GM23248 (cell line): ENCODE measurements around the gene DCUN1D4.

Experiments used
- EZH2 ChIP-seq: fragments of 200-600 bp; sonication (generic); IDR thresholded peaks from 2 replicates; pipeline ENCODE4 v1.6.1; 2018; ENCODE audit warnings: antibody characterized with exemption, mild to moderate bottlenecking; ENCODE audit not compliant: insufficient read depth, poor library complexity, severe bottlenecking
- EZH2phosphoT487 ChIP-seq: fragments of 200-600 bp; sonication (generic); IDR thresholded peaks from 2 replicates; pipeline ENCODE4 v1.6.1; 2018; ENCODE audit warnings: antibody characterized with exemption, moderate library complexity, mild to moderate bottlenecking, low read depth; ENCODE audit not compliant: insufficient read depth

GRCh38 chr4:51862199-51862598 lies 19.2 kb downstream of the DCUN1D4 start:
- no peak for TF ChIP-seq EZH2
- no peak for TF ChIP-seq EZH2phosphoT487
